Lower leg skin (tissue), 4 donors: Measurements from ENCODE around the gene CRTC1. TPM values are rescaled to one million over a fixed set of nuclear protein-coding genes. Genes with fewer than 3 reads are reported as not detected.

Experiments
- DNase-seq, 2 donors: peaks; one replicate each; pipeline ENCODE4 v3.0.0-alpha.2; 2019; ENCODE audit warnings: low spot score in 2 of 2
- H3K4me3 ChIP-seq: fragments of 200-600 bp; sonication (generic); 2 replicates; pipeline ENCODE4 v1.5.1; 2017; ENCODE audit warnings: mild to moderate bottlenecking, low read depth; ENCODE audit not compliant: poor library complexity, severe bottlenecking
- CTCF ChIP-seq, 3 donors: fragments of 450-650 bp; IDR thresholded peaks; one replicate each; pipeline ENCODE4 v1.5.1; 2016; ENCODE audit warnings: antibody characterized with exemption in 3 of 3, mild to moderate bottlenecking in 3 of 3, moderate library complexity in 2 of 3
- POLR2A ChIP-seq, 2 donors: fragments of 450-650 bp; IDR thresholded peaks; one replicate each; pipeline ENCODE4 v1.6.1; 2016 to 2017; ENCODE audit warnings: antibody characterized with exemption in 2 of 2, mild to moderate bottlenecking in 1 of 2, moderate library complexity in 1 of 2
- WGBS, 2 donors: methylation state at CpG; one replicate each; pipeline ENCODE4 v1.1.5; 2018; 5-methylcytosine and 5-hydroxymethylcytosine counted together
- intact Hi-C: fragments of 100-400 bp; cut with DNase I; formaldehyde crosslinking; loops from one replicate; pipeline ENCODE4 v1.15.0; 2023; ENCODE audit warnings: low total_unique reads
- total RNA-seq, 4 donors: library from RNA; depleted of rRNA; stranded (reverse); fragments of >200 nt; gene quantifications; one replicate each; pipeline ENCODE4 v1.1.0, GENCODE V29; 2016

CRTC1 gene
- total RNA-seq, 4 donors from 2014 or later: 2.1 to 5.5 (median 4.2) TPM

GRCh38 chr19:18716857-18717256, 33.4 kb downstream of the CRTC1 start:
- TF ChIP-seq CTCF (IDR thresholded peaks at IDR 0.05): no peak
- no peak for TF ChIP-seq POLR2A (IDR thresholded peaks at IDR 0.05)
- no peak for DNase-seq
- H3K4me3 ChIP-seq: no peak overlapping the region
- intact Hi-C loops: no loop called here
- 85 to 88% methylated on average over 6 of the region's 6 CpGs for WGBS, 2 donors

GRCh38 chr19:18717601-18718000, 34.1 kb downstream of the CRTC1 start:
- WGBS, 2 donors: 71 to 79% methylated on average over 10 of the region's 10 CpGs
- DNase-seq: no peak
- H3K4me3 ChIP-seq: no peak overlapping the region
- intact Hi-C loops: no loop called here
- TF ChIP-seq POLR2A (IDR thresholded peaks at IDR 0.05) (no peak), CTCF (IDR thresholded peaks at IDR 0.05) (no peak)

GRCh38 chr19:18718015-18718526, 34.6 kb downstream of the CRTC1 start:
- 77 to 80% methylated on average over 5 of the region's 5 CpGs for WGBS, 2 donors
- H3K4me3 ChIP-seq: no peak overlapping the region
- TF ChIP-seq CTCF (IDR thresholded peaks at IDR 0.05) (no peak), POLR2A (IDR thresholded peaks at IDR 0.05) (no peak)
- intact Hi-C loops: no loop called here
- DNase-seq: no peak

GRCh38 chr19:18718846-18719458, 35.5 kb downstream of the CRTC1 start:
- no peak for DNase-seq
- 86 to 88% methylated on average over 13 to 16 of the region's 16 CpGs for WGBS, 2 donors
- intact Hi-C loops: no loop called here
- no peak for TF ChIP-seq POLR2A (IDR thresholded peaks at IDR 0.05)
- no peak for TF ChIP-seq CTCF (IDR thresholded peaks at IDR 0.05)
- H3K4me3 ChIP-seq: no peak overlapping the region

GRCh38 chr19:18719541-18719940, 36.1 kb downstream of the CRTC1 start:
- DNase-seq: no peak
- 88 to 91% methylated on average over 25 of the region's 25 CpGs for WGBS, 2 donors
- TF ChIP-seq POLR2A (IDR thresholded peaks at IDR 0.05): no peak
- TF ChIP-seq CTCF (IDR thresholded peaks at IDR 0.05): no peak
- no peak overlapping the region for H3K4me3 ChIP-seq
- intact Hi-C loops: no loop called here
